SHP77 (cell line): ENCODE data around the gene CP.

ENCODE experiments used
- DNase-seq, 2 experiments: peaks; one replicate each; lab custom pipeline; 2025; lab: John Stamatoyannopoulos, UW

Gene CP

DNA sequence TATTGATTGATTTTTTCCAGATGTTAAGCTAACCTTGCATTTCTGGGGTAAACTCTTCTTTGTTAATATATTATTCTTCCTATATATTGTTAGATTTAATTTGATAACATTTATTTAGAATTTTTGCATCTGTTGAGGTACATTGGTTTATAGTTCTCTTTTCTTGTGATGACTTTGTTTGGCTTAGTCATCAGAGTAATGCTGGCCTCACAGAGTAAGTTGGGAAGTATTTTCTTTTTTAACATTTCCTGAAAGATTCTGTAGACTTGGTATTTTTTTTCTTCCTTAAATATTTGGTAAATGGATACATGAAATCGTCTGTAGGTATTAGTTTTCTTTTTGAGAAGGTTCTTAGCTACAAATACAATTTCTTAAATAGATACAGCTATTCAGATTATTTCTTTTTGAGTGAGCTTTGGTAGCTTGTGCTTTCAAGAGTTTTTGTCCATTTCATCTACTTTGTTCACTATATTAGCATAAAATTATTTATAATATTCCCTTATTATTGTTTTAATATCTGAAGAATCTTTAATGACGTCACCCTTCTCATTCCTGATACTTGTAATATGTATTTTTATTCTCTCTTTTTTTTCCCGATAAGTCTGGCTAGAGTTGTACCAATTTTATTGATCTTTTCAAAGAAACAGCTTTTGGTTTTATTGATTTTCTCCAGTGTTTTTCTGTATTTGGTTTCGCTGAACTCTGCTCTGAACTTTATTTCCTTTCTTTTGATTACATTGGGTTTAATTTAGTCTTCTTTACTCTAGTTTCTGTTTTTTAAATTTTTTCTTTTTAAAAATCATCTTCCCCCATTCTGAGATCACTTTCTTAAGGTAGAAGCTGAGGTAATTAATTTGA, 98.7 kb downstream of the CP start:
- DNase-seq: no peak
